ENCODE data around the gene CDC37. TPM values are rescaled to one million over a fixed set of nuclear protein-coding genes. Genes with fewer than 3 reads are reported as not detected.
"Not testable (repeated sequence)": the region's sequence is repeated elsewhere in the genome, so short reads cannot be mapped to it uniquely, and the experiment has no call there.

The CDC37 gene
- total RNA-seq, 1 experiment from 2014 or later: 268 TPM

DNA sequence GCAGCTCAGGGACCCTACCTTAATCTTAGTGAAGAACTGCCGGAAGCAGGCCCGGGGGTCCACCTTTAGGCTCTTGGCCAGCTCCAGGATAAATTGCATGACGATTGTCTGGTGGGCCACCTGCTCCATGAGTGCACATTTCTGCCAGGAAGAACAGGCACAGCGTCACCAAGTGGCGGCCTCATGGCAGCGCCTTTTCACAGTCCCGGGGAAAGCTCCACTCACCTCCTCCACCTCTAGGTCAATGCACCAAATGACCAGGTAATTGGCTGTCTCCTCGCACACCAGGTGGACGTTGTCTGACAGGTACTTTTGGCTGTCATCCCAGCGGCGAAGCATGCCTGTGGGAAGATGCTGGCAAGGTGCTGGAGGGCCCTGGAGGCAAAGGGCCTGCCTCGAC is 8.3 kb downstream of the CDC37 start:
- DNase-seq (ENCODE audit: low spot score): no peak

- DNase-seq (ENCODE audit: low spot score): no peak
Measured at GRCh38 chr19:10393137-10393536, 10.2 kb downstream of the CDC37 start.

DNA sequence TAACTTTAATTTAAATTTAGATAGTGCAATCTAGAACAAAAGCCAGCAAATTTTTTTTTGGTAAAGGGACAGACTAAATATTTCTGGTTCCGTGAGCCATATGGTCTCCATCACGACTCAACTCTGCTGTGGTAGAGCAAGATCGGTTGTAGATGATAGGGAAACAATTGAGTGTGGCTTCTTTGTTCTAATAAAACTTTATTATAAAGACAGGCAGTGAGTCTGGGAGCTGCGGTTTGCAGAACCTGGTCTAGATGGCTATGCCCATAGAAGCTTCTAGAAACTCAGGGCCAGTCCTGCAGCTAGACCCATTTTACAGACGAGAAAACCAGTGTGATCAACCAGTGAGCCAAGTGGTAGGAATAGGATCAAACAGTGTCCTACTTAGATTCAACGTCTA is 11.2 kb downstream of the CDC37 start:
- DNase-seq (ENCODE audit: low spot score): no peak

DNA sequence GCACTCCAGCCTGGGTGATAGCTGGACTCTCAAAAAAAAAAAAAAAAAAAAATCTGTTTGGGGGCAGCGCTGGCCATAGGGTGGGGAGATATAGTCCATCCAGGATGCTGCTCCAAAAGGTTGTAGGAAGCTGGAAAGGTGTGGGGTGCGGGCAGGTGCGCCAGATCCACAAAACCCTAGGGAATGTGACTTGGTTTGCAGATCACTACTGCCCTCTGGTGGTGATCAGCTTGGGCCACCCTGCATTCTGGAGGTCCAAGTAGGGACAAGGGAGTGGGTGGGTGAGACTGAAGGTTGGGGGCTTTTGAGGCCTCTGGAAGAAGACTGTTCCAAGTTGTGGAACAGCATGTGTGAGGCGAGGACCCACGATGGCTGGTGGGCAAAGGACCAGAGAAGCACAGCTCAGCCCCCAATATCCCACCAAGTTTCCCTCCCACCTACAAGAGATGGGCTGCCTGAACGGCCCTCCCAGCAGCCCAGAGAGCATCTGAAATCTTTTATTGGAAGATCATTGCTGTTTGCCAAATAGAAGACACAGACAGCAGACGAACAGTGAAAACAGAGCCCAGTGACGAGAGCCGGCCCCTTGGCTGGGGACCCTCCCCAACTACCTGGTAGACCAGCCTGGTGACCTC is 12.6 kb downstream of the CDC37 start:
- peak; percentile 63 for DNase-seq (ENCODE audit: low spot score)

- no peak for DNase-seq (ENCODE audit: low spot score)
Measured at GRCh38 chr19:10389863-10390262, 13.5 kb downstream of the CDC37 start.

DNA sequence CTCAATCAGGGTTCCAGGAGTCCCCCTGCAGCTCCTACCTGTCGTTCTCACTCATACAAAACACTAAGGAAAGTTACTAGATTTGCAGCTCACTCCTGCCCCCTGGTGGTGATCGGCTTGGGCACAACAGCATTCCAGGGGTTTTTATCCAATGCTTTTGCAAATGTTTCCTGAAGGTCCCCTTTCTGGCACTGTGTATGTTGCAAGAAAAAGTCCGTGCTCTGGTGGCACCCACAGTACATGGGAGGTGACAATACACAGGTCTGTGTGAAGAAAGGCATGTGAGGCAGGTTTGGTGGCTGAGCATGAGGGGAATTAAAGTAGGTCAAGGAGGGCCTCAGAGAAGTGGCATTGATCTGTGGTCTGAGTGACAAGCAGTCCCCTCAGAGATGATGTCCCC is 14.4 kb downstream of the CDC37 start:
- DNase-seq (ENCODE audit: low spot score): peak; percentile 84

- no peak for DNase-seq (ENCODE audit: low spot score)
Measured at GRCh38 chr19:10384580-10384979, 18.8 kb downstream of the CDC37 start.

- not testable (repeated sequence) for DNase-seq (ENCODE audit: low spot score)
Measured at GRCh38 chr19:10383223-10383499, 20.2 kb downstream of the CDC37 start.

- peak; percentile 98 for DNase-seq (ENCODE audit: low spot score)
Measured at GRCh38 chr19:10380313-10381102, 22.8 kb downstream of the CDC37 start, which contains the start of gene TYK2. TYK2 (minus strand) TSS chr19:10380572; CDS start chr19:10378406, 2,166 bp downstream.

DNA sequence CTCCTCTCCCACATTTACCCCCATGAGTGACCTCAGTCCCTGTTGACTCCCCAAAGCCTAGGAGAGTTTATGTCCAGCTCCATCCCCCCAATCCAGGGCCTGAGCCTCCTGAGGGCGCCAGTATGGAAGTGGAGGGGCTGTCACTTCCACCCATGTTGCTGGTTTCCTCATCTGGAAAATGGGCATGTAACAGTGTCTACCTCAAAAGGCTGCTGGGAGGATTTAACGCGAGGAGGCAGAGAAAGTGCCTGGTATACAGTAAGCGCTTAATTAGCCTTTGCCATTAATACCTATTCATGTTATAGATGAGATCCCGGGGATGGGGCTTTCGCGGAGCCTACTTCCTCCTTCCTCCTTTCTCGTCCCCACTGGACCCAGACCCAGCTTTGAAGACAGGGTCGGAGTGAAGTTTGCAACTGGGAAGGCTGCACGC is 23.4 kb downstream of the CDC37 start:
- no peak for DNase-seq (ENCODE audit: low spot score)

GRCh38 chr19:10378124-10378523 is 25.2 kb downstream of the CDC37 start:
- DNase-seq (ENCODE audit: low spot score): no peak

DNA sequence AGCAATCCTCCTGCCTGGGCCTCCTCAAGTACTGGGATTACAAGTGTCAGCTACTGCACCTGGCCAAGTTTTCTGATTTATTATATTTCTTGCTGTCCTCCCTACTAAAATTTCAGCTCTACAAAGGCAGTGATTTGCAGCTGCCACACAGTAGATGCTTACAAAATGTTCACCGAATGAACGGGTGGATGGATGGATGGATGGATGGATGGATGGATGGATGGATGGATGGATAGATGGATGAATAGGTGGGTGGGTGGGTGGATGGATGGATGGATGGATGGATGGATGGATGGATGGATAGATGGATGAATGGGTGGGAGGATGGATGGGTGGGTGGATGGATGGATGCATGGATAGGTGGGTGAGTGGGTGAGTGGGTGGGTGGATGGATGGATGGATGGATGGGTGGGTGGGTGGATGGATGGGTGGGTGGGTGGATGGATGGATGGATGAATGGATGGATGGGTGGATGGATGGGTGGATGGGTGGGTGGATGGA is 26.2 kb downstream of the CDC37 start:
- DNase-seq (ENCODE audit: low spot score): not testable (repeated sequence)

- DNase-seq (ENCODE audit: low spot score): no peak
Measured at GRCh38 chr19:10374931-10375330, 28.4 kb downstream of the CDC37 start.

GRCh38 chr19:10372690-10373089 is 30.7 kb downstream of the CDC37 start:
- no peak for DNase-seq (ENCODE audit: low spot score)

DNA sequence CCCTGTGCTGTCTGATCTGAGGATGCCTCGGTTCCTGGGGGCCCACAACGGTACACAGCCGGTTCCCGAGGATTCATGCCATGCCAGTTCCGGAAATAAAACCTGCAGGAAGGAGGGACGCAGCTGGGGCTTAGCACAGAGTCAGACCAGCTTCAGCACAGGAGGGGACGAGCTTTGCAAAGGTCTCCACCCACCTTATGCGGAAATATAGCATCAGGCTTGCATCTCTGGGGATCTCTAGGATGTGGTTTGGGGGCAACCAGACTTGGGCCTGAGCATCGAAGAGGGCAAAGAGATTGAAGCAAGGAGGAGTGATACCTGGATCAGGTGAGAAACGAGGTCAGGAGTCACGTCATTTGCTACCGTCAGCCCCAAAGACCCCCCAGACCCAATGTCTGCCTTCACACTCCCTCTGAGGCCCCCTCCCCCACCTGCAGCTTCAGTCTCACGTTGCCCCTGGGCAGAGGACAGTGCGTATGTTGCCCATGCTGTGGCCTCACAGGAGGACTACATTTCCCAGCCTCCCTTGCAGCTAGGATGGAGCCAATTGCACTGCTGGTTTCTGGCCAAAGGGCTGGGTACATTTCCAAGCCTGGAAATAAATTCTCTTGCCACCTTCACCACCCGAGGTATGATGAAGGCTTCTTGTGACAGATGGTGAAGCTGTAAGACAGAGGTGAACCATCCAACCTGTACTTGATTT is 35.1 kb downstream of the CDC37 start:
- peak; percentile 21 for DNase-seq (ENCODE audit: low spot score)

DNA sequence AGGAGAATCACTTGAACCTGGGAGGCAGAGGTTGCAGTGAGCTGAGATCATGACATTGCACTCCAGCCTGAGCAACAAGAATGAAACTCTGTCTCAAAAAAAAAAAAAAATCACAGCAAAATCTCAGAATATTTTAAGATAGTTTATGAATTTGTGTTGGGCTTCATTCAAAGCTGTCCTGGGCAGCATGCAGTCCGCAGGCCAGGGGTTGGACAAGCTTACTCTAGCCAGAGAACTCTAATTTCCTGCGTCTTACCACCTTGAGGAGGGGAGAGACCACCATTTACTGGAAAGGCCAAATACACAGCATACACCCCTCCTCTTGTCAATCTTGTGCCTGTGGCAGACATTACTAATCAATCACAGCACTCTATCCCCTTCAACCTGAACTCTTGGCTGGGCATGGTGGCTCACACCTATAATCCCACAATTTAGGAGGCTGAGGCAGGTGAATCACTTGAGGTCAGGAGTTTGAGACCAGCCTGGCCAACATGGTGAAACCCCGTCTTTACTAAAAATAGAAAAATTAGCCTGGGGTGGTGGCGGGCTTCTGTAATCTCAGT is 36.3 kb downstream of the CDC37 start:
- DNase-seq (ENCODE audit: low spot score): not testable (repeated sequence)

DNA sequence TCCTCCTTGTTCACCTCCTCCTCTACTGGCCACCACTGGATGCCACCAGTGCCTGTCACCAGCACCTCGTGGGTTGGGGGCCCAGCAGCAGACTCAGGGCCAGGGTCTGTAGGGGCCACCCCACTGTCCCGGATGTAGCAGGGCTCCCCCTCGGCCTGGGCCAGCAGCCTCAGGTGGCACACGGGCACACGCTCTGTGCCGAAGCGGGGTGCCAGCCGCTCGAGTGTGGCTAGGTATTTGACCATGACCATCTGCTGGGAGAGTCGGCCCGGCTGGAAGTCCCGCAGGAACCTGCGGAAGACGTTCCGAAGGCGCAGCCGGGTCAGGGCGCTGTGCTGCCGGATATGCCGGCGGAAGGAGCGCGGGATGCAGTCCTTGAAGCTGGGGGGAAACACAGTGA is 37.8 kb downstream of the CDC37 start:
- no peak for DNase-seq (ENCODE audit: low spot score)

GRCh38 chr19:10364644-10365043 is 38.7 kb downstream of the CDC37 start:
- DNase-seq (ENCODE audit: low spot score): no peak

DNA sequence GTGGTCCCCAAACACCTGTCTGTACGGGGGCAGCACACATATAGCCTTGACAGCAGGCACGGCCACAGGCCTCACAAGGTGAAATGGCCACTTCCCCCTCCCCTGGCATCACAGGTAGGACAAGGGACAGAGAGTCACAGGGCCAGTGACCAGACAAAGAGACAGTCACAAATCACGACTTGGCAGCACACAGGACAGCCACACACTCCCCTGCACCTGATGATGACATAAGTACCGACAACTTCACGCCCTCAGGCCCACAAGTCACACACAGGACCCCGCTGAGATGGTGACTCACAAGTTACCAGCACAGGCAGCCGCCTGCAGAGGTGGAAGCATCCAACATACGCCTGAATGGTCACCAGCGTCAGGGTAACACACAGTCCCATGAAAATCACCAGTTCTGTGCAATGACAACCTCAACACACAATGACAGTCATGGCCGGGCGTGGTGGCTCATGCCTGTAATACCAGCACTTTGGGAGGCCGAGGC is 39.5 kb downstream of the CDC37 start:
- peak; percentile 75 for DNase-seq (ENCODE audit: low spot score)

DNA sequence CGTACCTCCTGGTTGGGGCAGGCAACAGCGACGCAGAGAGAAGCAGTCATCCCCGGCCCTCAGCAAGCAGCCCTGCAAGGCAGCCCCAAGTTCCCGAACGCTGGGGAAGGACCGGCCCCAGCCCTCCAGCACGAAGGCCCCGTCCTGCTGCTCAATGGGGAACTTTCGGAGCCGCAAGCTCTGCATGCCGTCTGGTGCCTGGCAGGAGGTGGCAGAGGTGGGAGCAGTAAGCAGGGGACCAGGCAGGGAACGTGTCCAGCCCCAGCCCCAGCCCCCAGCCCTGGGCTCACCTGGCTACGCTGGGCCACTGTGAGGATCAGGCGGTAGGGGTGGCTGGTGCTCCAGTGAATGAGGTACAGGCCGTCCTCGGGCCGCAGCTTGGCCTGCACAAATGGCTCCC is 41.1 kb downstream of the CDC37 start:
- DNase-seq (ENCODE audit: low spot score): no peak

- no peak for DNase-seq (ENCODE audit: low spot score)
Measured at GRCh38 chr19:10361569-10362011, 41.8 kb downstream of the CDC37 start.

DNA sequence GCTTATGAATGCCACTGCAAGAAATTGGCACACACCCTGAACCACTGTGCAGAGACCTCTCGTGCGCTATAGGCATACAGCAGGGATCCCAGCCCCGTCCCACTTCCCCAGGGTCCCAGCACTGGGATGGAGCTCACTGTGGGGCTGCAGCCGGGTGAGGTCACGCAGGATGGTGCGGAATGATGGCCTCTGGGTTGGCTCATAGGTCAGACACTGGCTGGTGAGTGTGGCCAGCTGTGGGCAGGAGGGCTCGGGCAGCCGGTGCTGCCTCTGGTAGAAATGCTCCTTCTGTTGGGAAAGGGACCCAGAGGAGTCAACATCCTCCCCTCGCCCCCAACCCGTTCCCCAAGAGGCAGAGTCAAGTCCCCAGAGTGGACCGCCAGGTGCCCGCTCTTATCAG is 46.9 kb downstream of the CDC37 start:
- no peak for DNase-seq (ENCODE audit: low spot score)

All from A172 (cell line).